ENCODE results near the gene RAD21L1. TPM values are rescaled to one million over a fixed set of nuclear protein-coding genes. Genes with fewer than 3 reads are reported as not detected.
"Not testable (repeated sequence)": the region's sequence is repeated elsewhere in the genome, so short reads cannot be mapped to it uniquely, and the experiment has no call there.

Gene RAD21L1
- total RNA-seq, 1 donor from 2014 or later, result not detected

DNA sequence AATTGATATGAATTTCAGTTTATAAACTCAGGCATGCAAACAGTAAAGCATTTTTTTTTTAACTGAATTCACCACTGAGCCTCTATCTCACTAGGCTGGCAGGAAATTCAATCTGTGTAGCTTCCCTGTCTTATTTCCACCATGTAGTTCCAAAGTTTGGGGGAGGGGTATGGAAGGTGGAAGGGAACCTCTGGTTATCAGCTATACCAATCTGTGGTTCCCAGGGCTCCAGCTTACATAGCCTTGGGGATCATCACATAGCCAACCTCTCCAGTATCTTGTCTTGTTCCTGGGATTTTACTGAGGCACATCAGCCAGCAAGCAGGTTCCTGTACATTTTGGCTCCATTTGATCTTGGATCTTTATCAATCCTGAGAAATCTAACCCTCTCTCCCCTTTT lies 15.6 kb downstream of the RAD21L1 start:
- Histone ChIP-seq H3K36me3 (no peaks in the 10 kb centered on the region), H3K4me3 (no peak overlapping the region), H3K9me3 (no peaks in the 10 kb centered on the region), H3K4me1 (no peaks in the 10 kb centered on the region), H3K27me3 (no peaks in the 10 kb centered on the region), H3K27ac (no peak overlapping the region)
- intact Hi-C loops (cut with DNase I), result no loop called here
- TF ChIP-seq, protein P1, sequence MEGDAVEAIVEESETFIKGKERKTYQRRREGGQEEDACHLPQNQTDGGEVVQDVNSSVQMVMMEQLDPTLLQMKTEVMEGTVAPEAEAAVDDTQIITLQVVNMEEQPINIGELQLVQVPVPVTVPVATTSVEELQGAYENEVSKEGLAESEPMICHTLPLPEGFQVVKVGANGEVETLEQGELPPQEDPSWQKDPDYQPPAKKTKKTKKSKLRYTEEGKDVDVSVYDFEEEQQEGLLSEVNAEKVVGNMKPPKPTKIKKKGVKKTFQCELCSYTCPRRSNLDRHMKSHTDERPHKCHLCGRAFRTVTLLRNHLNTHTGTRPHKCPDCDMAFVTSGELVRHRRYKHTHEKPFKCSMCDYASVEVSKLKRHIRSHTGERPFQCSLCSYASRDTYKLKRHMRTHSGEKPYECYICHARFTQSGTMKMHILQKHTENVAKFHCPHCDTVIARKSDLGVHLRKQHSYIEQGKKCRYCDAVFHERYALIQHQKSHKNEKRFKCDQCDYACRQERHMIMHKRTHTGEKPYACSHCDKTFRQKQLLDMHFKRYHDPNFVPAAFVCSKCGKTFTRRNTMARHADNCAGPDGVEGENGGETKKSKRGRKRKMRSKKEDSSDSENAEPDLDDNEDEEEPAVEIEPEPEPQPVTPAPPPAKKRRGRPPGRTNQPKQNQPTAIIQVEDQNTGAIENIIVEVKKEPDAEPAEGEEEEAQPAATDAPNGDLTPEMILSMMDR (IDR thresholded peaks at IDR 0.05), result no peak
- DNase-seq (no peak), ATAC-seq (no peak)

DNA sequence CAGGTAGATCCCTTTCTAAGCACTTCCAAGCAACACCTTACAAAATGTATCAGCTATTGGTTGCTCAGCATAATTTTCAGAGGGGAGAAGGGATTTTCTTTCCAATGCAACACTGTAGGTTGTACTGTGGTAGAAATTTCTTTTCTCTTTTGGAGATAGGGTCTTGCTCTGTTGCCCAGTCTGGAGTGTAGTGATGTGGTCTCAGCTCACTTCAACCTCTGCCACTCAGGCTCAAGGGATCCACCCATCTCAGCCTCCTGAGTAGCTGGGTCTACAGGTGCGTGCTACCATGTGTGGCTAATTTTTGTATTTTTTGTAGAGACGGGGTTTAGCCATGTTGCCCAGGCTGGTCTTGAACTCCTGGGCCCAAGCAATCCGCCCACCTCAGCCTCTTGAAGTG lies 16.3 kb downstream of the RAD21L1 start:
- no peaks in the 10 kb centered on the region for H3K36me3 ChIP-seq
- H3K27ac ChIP-seq, result no peak overlapping the region
- no peaks in the 10 kb centered on the region for H3K27me3 ChIP-seq
- DNase-seq (no peak), ATAC-seq (no peak)
- no peak overlapping the region for H3K4me3 ChIP-seq
- H3K4me1 ChIP-seq, result no peaks in the 10 kb centered on the region
- intact Hi-C loops (cut with DNase I), result no loop called here
- TF ChIP-seq, protein P1 (IDR thresholded peaks at IDR 0.05), result no peak
- H3K9me3 ChIP-seq, result no peaks in the 10 kb centered on the region

DNA sequence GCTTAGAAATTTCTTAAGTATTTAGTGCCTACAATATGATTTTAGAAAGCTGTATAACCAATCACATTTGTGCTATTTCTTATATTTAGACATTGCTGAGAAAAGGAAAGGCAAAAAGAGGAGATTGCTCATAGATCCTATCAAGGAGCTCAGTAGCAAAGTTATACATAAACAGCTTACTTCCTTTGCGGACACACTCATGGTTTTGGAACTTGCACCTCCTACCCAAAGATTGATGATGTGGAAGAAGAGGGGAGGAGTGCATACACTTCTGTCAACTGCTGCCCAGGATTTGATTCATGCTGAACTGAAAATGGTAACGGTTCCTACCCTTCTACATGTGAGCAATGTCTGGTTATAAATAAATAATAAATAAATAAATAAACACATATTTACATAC lies 16.7 kb downstream of the RAD21L1 start:
- no peak for DNase-seq
- Histone ChIP-seq H3K27me3 (no peaks in the 10 kb centered on the region), H3K4me3 (no peak overlapping the region), H3K9me3 (no peaks in the 10 kb centered on the region), H3K4me1 (no peaks in the 10 kb centered on the region), H3K27ac (no peak overlapping the region), H3K36me3 (no peaks in the 10 kb centered on the region)
- no peak for ATAC-seq
- TF ChIP-seq, protein P1 (IDR thresholded peaks at IDR 0.05), result no peak
- intact Hi-C loops (cut with DNase I), result no loop called here

DNA sequence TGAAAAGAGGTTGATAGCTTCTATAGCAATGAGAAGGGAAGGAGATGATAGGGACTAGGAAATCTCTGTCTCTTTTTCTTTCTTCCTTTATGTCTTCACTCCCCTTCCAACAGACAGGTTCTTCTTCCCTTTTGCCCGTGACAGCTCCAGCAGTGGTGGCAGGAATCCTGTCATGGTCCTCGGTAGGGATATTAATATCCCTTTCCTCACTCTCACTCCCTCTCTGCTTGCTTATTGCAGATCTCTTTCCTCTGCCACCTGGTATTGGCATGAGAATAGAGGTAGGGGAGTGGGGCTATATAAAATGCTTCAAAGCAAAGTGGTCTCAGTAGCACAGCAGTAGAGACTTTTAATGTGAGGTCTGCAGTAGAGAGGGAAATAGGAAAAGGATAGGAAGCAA lies 19.7 kb downstream of the RAD21L1 start:
- H3K27ac ChIP-seq, result no peak overlapping the region
- TF ChIP-seq, protein P1 (IDR thresholded peaks at IDR 0.05), result no peak
- no peaks in the 10 kb centered on the region for H3K36me3 ChIP-seq
- intact Hi-C loops (cut with DNase I), result no loop called here
- H3K27me3 ChIP-seq, result no peaks in the 10 kb centered on the region
- no peak overlapping the region for H3K4me3 ChIP-seq
- ATAC-seq (no peak), DNase-seq (no peak)
- H3K9me3 ChIP-seq, result no peaks in the 10 kb centered on the region
- H3K4me1 ChIP-seq, result no peaks in the 10 kb centered on the region

DNA sequence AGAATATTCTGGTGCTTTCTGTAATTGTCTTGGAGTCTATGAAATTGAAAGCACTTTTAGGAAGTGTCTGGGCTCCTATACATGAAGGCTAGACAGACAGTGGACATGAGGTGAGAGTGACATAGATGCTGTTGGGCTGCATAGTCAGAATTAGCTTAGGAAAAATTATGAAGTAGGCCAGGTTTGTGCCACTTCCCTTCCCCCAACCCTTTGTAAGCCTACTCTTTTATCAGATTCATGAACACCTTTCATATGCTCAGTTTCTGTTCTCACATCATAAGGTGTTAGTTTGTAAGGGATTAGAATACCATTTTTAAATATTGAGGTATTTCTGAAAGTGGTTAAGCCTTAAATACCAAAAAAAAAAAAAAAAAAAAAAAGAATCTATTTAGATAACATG lies 21.8 kb downstream of the RAD21L1 start:
- H3K36me3 ChIP-seq, result no peaks in the 10 kb centered on the region
- no peak overlapping the region for H3K27ac ChIP-seq
- DNase-seq (no peak), ATAC-seq (no peak)
- intact Hi-C loops (cut with DNase I), result no loop called here
- H3K4me1 ChIP-seq, result no peaks in the 10 kb centered on the region
- TF ChIP-seq, protein P1 (IDR thresholded peaks at IDR 0.05), result no peak
- no peaks in the 10 kb centered on the region for H3K27me3 ChIP-seq
- no peak overlapping the region for H3K4me3 ChIP-seq
- H3K9me3 ChIP-seq, result no peaks in the 10 kb centered on the region

DNA sequence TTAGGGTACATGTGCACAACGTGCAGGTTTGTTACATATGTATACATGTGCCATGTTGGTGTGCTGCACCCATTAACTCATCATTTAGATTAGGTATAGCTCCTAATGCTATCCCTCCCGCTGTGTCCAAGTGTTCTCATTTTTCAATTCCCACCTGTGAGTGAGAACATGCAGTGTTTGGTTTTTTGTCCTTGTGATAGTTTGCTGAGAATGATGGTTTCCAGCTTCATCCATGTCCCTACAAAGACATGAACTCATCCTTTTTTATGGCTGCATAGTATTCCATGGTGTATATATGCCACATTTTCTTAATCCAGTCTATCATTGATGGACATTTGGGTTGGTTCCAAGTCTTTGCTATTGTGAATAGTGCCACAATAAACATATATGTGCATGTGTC lies 24.4 kb downstream of the RAD21L1 start:
- H3K4me3 ChIP-seq; ATAC-seq; DNase-seq; H3K27me3 ChIP-seq; H3K4me1 ChIP-seq; H3K27ac ChIP-seq; intact Hi-C loops (cut with DNase I); H3K36me3 ChIP-seq; H3K9me3 ChIP-seq: not testable (repeated sequence)
